Activated naive CD8-positive, alpha-beta T cell treated with anti-CD3 and anti-CD28 coated beads, Interleukin-2, amount 10 ng/mL, durations not matched to agents 7 days and 5 days (primary cell): ENCODE data around the gene NOL12. TPM values are rescaled to one million over a fixed set of nuclear protein-coding genes. Genes with fewer than 3 reads are reported as not detected.

Source experiments
- ATAC-seq: fragments of 150-1000 bp; cut with Tn5 transposase; one replicate; pipeline ENCODE4 v1.10.0; 2021; ENCODE audit warnings: low read depth, moderate library complexity
- POLR2A ChIA-PET: fragments of 350-600 bp; sonication (Branson Sonifier 250); formaldehyde crosslinking; loops from one replicate; lab custom pipeline; 2021; ENCODE audit warnings: antibody characterized with exemption; lab: Charles Lee
- DNase-seq: peaks from one replicate; pipeline ENCODE4 v3.0.0; 2021
- H3K27ac Mint-ChIP-seq: one replicate; pipeline ENCODE4 v1.8.0; 2022; ENCODE audit warnings: mild to moderate bottlenecking, mixed read lengths
- H3K27me3 Mint-ChIP-seq: one replicate; pipeline ENCODE4 v1.8.0; 2022; ENCODE audit warnings: mild to moderate bottlenecking, moderate library complexity, mixed read lengths
- H3K36me3 Mint-ChIP-seq: one replicate; pipeline ENCODE4 v1.8.0; 2021; ENCODE audit warnings: mild to moderate bottlenecking, mixed read lengths
- H3K4me1 Mint-ChIP-seq: one replicate; pipeline ENCODE4 v1.8.0; 2021; ENCODE audit warnings: mixed read lengths
- H3K4me3 Mint-ChIP-seq: one replicate; pipeline ENCODE4 v1.8.0; 2022; ENCODE audit warnings: mild to moderate bottlenecking, moderate library complexity, mixed read lengths
- H3K9me3 Mint-ChIP-seq: one replicate; pipeline ENCODE4 v1.8.0; 2021; ENCODE audit warnings: mixed read lengths
- total RNA-seq, 2 experiments: library from RNA; stranded (reverse); gene quantifications; one replicate each; pipeline ENCODE4 v1.2.3, GENCODE V29; 2021

Gene NOL12
- total RNA-seq, 2 experiments from 2014 or later: 42.8 to 50.4 TPM

DNA sequence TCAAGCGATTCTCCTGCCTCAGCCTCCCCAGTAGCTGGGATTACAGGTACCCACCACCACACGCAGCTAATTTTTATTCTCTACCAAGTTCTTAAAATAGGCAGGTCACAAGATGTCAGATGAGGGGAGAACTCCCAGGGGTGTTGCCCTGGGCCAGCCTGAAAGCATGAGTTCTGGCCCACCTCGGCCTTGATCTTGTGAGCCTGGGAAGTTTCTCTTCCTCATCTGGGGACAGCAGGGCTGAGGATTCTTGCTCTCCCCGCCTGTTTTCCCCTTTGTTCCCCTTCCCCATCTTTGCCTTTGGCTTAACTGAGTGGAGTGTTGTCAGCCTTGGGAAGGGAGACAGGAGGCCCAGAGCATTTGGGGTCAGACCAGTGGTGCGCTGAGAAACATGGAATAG is 24.1 kb upstream of the NOL12 start:
- Mint-ChIP-seq H3K9me3 (no peaks in the 10 kb centered on the region), H3K4me1 (peaks cover 40% of the 10 kb centered on the region), H3K27ac (peak overlapping the region; percentile 4), H3K36me3 (peaks cover 8% of the 10 kb centered on the region), H3K4me3 (no peak overlapping the region), H3K27me3 (no peaks in the 10 kb centered on the region)
- DNase-seq (no peak), ATAC-seq (no peak)
- POLR2A ChIA-PET: interaction anchor here (1.6 to 9.9 kb wide), 2 partner anchors 16 to 53 kb away, joined by 4 to 216 read pairs; partner anchors contain the start of genes LGALS1 and NOL12

DNA sequence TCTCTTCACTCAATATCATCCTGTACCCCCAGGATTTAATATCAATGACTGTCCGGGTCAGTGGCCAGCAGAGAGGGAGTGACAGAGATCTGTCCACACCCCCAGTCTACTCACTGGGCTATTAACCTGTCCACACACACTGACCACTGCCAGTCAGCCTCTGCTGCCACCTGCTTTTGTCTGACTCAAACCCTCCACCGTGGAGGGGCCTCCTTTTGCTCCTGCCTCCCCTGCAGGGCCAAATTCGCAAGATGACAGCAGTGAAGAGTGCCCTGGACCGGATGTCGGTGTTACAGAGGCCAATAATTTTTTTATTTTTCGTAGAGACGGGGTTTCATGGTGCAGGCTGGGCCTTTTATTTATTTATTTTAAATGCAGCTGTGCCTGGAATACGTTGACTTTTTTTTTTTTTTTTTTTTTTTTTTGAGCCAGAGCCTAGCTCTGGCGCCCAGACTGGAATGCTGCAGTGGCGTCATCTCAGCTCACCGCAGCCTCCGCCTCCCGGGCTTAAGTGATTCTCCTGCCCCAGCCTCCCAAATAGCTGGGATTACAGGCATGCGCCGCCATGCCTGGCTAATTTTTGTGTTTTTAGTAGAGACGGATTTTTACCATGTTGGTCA is 22.5 kb upstream of the NOL12 start:
- DNase-seq (no peak), ATAC-seq (no peak)
- Mint-ChIP-seq H3K4me3 (no peak overlapping the region), H3K4me1 (peaks cover 34% of the 10 kb centered on the region), H3K36me3 (peaks cover 8% of the 10 kb centered on the region), H3K27ac (no peak overlapping the region), H3K9me3 (no peaks in the 10 kb centered on the region), H3K27me3 (no peaks in the 10 kb centered on the region)
- POLR2A ChIA-PET: interaction anchor here (0.6 to 9.9 kb wide), 5 partner anchors 14 to 189 kb away, joined by 3 to 216 read pairs (median 3); partner anchors contain the start of genes LGALS1 and NOL12

DNA sequence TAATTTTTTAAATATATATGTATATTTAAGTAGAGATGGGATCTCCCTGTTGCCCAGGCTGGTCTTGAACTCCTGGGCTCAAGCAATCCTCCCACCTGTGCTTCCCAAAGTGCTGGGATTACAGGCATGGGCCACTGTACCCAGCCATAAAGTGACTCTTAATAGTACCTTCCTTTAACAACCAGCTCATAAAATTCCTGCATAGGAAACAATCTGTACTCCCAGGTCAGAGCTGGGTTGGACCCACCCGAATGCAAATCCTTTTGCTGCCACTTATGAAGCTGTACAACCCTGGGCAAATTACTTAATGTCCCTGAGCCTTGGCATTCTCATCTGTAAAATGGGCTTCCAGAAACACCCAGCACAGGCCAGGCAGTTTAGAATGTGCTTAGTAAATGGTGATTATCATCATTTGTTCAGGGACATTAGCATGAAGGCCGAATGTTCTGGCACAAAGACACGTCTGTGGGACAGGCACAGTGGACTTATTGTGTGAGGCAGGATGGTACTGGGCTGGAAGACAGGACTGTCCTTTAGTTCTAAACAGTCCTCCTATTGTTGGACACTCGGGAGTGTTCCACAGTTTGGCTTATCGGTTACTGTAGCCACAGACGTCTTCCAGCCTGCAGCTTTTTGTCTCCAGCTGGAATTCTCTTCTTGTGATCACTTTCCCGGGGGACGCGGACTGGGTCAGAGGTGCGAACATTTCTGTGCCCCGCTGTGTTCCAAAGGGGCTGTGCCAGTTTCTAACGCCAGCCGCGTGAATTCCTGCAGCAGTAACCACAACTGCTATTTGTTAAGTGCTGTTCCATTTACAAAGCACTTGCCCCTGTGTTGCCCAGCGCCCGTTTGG is 21.7 kb upstream of the NOL12 start:
- POLR2A ChIA-PET: interaction anchor here (0.7 to 9.9 kb wide), 2 partner anchors 14 to 188 kb away, joined by 3 to 216 read pairs; partner anchors contain the start of genes LGALS1 and NOL12
- ATAC-seq: no peak
- no peak overlapping the region for H3K27ac Mint-ChIP-seq

DNA sequence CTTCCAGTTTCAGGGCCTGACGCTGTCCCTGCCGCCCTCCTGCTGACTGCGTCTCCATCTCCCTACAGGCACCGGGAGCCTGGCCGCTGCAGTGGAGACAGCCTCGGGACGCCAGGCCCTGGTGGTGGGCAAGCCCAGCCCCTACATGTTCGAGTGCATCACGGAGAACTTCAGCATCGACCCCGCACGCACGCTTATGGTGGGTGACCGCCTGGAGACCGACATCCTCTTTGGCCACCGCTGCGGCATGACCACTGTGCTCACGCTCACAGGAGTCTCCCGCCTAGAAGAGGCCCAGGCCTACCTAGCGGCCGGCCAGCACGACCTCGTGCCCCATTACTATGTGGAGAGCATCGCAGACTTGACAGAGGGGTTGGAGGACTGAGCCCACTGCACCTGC is 20.7 kb upstream of the NOL12 start:
- ATAC-seq: no peak

More for the DNA sequence above, 21.7 kb upstream of the NOL12 start:
- Mint-ChIP-seq H3K4me1 (peaks cover 33% of the 10 kb centered on the region), H3K4me3 (no peak overlapping the region), H3K36me3 (peaks cover 6% of the 10 kb centered on the region), H3K9me3 (no peaks in the 10 kb centered on the region), H3K27me3 (no peaks in the 10 kb centered on the region)
- no peak for DNase-seq

DNA sequence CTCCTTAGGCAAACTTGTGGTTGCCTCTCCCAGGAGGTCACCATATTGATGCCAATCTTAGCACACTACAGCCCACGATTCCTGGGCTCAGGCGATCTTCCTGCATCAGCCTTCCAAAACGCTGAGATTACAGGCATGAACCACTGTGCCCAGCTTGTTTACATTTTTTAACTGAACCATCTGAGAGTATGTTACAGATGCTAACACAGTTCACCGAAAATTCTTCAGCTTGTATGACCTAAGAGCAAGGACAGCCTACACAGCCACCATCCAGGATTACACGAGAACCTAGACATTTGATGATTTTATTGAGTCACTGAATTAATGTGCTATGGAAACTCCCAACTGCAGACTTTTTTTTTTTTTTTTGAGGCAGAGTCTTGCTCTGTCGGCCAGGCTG is 16.6 kb upstream of the NOL12 start:
- no peak overlapping the region for H3K4me3 Mint-ChIP-seq
- H3K27ac Mint-ChIP-seq: no peak overlapping the region
- H3K9me3 Mint-ChIP-seq: no peaks in the 10 kb centered on the region
- POLR2A ChIA-PET: interaction anchor here (18.0 kb wide), 1 partner anchor 9 kb away, joined by 216 read pairs; the partner anchor contains the start of gene PDXP
- H3K4me1 Mint-ChIP-seq: peaks cover 26% of the 10 kb centered on the region
- H3K27me3 Mint-ChIP-seq: no peaks in the 10 kb centered on the region
- ATAC-seq (no peak), DNase-seq (no peak)
- H3K36me3 Mint-ChIP-seq: peaks cover 4% of the 10 kb centered on the region

More for the DNA sequence above, 20.7 kb upstream of the NOL12 start:
- Mint-ChIP-seq H3K27ac (no peak overlapping the region), H3K4me1 (peaks cover 25% of the 10 kb centered on the region), H3K4me3 (no peak overlapping the region), H3K9me3 (no peaks in the 10 kb centered on the region), H3K27me3 (no peaks in the 10 kb centered on the region), H3K36me3 (peaks cover 4% of the 10 kb centered on the region)
- DNase-seq: no peak
- POLR2A ChIA-PET: no interaction called here

DNA sequence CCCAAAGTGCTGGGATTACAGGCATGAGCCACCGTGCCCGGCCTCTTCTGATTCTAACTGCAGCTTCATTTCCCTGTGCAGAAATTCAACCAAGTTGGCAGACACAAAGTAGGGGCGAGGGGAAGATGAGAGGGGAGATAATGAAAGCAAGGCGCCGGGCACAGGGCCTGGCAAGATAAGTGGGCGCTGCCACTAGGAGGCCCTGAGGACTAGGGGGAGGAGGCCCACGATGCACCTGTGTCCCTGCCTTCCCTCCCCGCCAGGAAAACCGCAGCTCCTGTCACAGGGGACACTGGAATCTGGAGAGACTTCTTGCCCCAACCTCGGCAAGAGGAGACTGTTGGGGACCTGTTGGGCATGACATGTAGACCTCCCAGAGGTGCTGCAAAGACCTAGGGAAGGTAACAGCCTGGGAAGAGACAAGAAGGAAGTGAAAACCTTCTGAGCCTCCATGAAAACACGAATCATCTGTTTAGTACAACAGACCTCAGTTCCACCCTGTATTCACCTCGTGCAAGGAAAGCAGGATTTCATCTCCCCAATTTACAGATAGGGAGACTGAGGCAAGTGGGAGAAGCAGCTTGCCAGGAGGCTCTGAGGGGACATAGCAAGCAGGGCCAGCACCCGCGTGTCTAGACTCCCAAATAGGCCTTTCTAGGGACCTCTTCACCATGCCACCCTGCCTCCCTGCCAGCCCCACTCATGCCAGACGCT is 13.8 kb upstream of the NOL12 start:
- no peaks in the 10 kb centered on the region for H3K27me3 Mint-ChIP-seq
- H3K27ac Mint-ChIP-seq: peak overlapping the region; percentile 69
- peak overlapping the region; percentile 53 for H3K4me3 Mint-ChIP-seq
- DNase-seq (no peak), ATAC-seq (no peak)
- H3K4me1 Mint-ChIP-seq: peaks cover 24% of the 10 kb centered on the region
- H3K9me3 Mint-ChIP-seq: no peaks in the 10 kb centered on the region
- POLR2A ChIA-PET: interaction anchor here (1.1 to 18.0 kb wide), 6 partner anchors 9 to 63 kb away, joined by 3 to 216 read pairs (median 4); partner anchors contain the start of genes NOL12 and PDXP
- peaks cover 4% of the 10 kb centered on the region for H3K36me3 Mint-ChIP-seq

DNA sequence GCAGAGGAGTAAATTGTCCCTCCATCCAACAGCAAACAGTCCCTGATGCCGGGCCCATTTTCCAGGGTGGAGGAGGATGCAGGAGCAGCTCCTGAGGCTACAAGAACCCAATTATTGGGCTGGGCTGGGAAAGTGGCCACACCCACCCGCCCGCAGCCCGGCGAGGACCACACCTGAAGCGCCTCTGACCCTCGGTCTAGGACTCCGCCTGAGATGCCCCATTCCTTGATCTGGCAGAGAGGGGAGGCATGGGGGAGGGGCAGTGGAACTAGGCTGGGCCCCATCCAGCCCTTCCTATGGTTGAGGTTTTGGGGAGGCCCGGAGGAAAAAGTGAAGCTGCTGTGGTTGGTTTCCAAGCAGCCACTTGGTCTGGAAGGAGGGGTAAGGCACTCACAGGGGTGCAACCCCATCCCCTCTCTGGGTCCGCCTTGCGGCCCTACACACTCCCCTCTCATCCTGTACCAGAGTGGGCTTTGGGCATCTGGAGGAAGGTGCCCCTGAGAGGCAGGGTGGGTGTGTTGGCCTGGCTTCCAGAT is 13.2 kb upstream of the NOL12 start:
- Mint-ChIP-seq H3K27me3 (no peaks in the 10 kb centered on the region), H3K36me3 (peaks cover 6% of the 10 kb centered on the region), H3K4me1 (peaks cover 28% of the 10 kb centered on the region), H3K27ac (peak overlapping the region; percentile 69), H3K4me3 (peak overlapping the region; percentile 53), H3K9me3 (no peaks in the 10 kb centered on the region)
- POLR2A ChIA-PET: interaction anchor here (0.6 to 18.0 kb wide), 7 partner anchors 9 to 64 kb away, joined by 3 to 216 read pairs (median 3); partner anchors contain the start of genes GGA1, NOL12, PDXP and SH3BP1
- no peak for ATAC-seq
- DNase-seq: no peak

DNA sequence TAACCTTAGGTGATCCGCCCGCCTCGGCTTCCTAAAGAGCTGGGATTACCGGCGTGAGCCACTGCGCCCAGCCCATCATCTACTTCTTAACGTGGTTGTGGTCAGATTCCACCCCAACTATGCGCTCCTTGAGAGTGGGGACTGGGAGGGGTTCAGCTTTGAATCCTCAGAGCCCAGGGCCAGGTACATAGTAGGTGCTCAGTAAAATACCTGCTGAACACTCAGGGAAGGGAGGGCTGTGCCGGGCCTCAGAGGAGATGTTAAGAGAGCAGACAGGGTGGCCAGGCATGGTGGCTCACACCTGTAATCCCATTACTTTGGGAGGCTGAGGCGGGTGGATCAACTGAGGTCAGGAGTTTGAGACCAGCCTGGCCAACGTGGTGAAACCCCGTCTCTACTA is 11.9 kb upstream of the NOL12 start:
- POLR2A ChIA-PET: interaction anchor here (0.8 to 18.0 kb wide), 9 partner anchors 12 to 66 kb away, joined by 3 to 216 read pairs (median 21); partner anchors contain the start of genes GGA1, NOL12, PDXP and SH3BP1
- H3K9me3 Mint-ChIP-seq: no peaks in the 10 kb centered on the region
- peak overlapping the region; percentile 86 for H3K27ac Mint-ChIP-seq
- DNase-seq (no peak), ATAC-seq (no peak)
- H3K4me1 Mint-ChIP-seq: peaks cover 30% of the 10 kb centered on the region
- peaks cover 7% of the 10 kb centered on the region for H3K36me3 Mint-ChIP-seq
- H3K27me3 Mint-ChIP-seq: no peaks in the 10 kb centered on the region
- peak overlapping the region; percentile 67 for H3K4me3 Mint-ChIP-seq

DNA sequence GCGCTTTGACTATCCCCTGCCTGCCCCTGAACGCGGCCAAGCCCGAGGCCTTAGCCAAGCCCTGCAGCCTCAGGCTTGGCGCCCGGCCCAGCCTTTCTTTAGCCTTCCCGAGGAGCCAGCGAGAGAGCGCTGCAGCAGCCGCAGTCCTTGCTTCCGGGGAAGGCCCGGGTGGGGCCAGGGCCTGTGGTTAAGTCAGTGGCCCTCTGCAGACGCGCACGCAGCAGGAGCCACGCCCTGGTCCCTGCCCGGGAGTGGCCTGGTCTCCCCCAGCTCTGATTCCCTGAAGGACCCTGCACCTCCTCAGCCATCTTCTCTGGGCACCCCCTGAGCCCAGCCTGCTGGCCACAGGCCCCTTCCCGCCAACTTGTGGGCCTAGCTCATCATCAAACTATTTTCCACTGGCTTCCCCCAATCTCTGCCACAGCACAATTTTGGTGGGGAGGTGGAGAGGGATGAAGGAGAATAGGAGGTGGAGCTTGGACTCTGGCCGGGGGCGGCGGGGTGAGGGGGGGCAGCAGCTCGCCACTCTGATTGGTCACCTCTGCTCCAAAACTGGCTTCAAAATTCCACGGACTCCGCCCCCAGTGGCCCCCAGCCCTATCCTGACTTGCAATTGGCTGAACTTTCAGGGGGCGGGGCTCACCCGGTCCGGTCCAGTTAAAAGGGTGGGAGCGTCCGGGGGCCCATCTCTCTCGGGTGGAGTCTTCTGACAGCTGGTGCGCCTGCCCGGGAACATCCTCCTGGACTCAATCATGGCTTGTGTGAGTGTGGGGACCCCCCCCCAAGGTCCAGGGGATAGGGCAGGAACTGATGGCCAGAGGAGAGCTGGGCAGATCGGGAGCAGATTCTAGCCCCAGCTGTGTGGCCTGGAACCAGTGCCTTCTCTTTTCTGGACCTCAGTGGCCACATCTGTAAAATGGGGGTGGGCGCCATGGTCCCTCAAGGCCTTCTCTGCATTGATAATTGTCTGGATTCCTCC is 10.9 kb upstream of the NOL12 start, which contains the start of gene LGALS1:
TSS of gene LGALS1 (plus strand) at position 686 of the 979 bp plus-strand sequence. CDS start at position 753, 67 bp downstream.
- Mint-ChIP-seq H3K27me3 (no peaks in the 10 kb centered on the region), H3K36me3 (peaks cover 13% of the 10 kb centered on the region), H3K27ac (peak within 1 kb of the TSS; percentile 99), H3K9me3 (no peaks in the 10 kb centered on the region), H3K4me1 (peaks cover 33% of the 10 kb centered on the region), H3K4me3 (peak within 1 kb of the TSS; percentile 92)
- DNase-seq (peak; percentile 82), ATAC-seq (peak; percentile 60)
- POLR2A ChIA-PET: interaction anchor here (0.5 to 18.0 kb wide), 16 partner anchors 11 to 230 kb away, joined by 3 to 216 read pairs (median 7); partner anchors contain the start of genes GGA1, NOL12, PDXP and SH3BP1

DNA sequence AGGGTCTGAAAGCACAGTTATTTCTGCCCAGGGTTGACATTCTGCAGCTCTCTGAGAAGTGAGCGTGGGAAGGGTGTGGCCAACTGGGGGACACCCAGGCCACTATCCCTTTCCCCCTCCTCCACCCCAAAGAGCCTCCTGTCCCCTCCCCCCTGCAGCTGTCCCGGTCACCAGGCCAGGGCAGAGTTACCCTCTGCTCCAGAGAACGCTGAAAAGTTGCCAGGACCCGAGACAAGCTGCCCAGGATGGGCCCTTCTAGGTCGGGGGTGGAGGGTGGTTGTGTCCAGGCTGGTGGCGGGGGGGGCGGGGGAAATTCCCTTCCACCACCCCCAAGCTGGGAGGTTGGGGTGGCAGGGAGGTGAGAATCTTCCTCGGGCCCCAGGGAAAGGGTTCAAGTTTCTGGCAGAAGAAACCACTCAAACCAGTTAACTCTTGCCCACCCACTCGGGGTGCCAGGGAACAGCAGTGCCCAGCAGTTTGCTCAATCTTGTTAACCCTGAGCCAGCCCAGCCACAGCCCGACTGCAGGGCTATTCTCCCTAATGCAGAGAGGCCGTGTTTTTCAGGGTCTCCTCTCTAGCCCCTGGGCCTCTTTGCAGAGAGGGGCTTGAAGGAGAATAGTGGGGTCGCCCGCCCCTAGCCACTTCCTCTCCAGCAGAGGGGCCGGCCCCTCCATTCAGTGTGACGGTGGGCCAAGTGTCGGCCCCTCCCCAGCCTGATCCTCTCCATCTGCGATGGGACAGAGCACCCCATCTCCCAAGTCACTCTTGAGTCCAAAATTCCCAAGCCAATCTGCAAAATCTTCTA is 10.0 kb upstream of the NOL12 start:
- Mint-ChIP-seq H3K4me3 (peak overlapping the region; percentile 92), H3K36me3 (peaks cover 13% of the 10 kb centered on the region), H3K4me1 (peaks cover 36% of the 10 kb centered on the region), H3K9me3 (no peaks in the 10 kb centered on the region), H3K27me3 (no peaks in the 10 kb centered on the region), H3K27ac (peak overlapping the region; percentile 99)
- ATAC-seq (no peak), DNase-seq (no peak)
- POLR2A ChIA-PET: interaction anchor here (0.5 to 18.0 kb wide), 11 partner anchors 10 to 229 kb away, joined by 3 to 216 read pairs (median 10); partner anchors contain the start of genes GGA1, NOL12, PDXP and SH3BP1
